Measurements from ENCODE around the gene PLSCR3. TPM values are rescaled to one million over a fixed set of nuclear protein-coding genes. Genes with fewer than 3 reads are reported as not detected.

The PLSCR3 gene
- total and polyA plus RNA-seq, 5 donors from 2014 or later: 113 to 174 (median 151) TPM

DNA sequence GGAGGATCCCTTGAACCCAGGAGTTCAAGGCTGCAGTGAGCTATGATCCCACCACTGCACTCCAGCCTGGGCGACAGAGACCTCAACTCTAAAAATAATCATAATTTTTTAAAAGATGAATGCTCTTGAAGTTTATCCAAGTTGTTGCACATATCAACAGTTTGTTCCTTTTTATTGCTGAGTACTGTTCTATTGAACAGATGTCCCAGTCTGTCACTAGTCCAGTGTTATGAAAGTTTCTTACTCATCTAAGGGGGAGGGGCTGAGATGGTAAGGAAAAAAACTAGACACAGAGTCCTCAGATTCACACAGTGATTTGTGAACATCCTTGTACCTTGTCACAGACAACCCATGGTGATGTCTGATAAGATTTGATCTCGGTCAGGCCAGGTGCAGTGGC lies 54.1 kb downstream of the PLSCR3 start:
- Histone ChIP-seq H3K4me1 (ENCODE audit: control insufficient read depth, insufficient read depth, low read length, poor library complexity, severe bottlenecking) (peaks cover 44% of the 10 kb centered on the region), H3K36me3 (ENCODE audit: control insufficient read depth, insufficient read depth, low read length) (peaks cover 47% of the 10 kb centered on the region), H3K9me3 (ENCODE audit: control insufficient read depth in 2 of 2, low read length in 2 of 2) (no peaks in the 10 kb centered on the region), H3K27ac (ENCODE audit: insufficient read depth, low read length, poor library complexity, severe bottlenecking) (no peak overlapping the region), H3K4me3 (ENCODE audit: low read depth, low read length) (no peak overlapping the region), H3K27me3 (ENCODE audit: control insufficient read depth, insufficient read depth, low read length) (no peaks in the 10 kb centered on the region)
- Mint-ChIP-seq H3K27me3 (no peaks in the 10 kb centered on the region), H3K36me3 (peaks cover 27% of the 10 kb centered on the region), H3K4me3 (peak overlapping the region in 3 of 4 donors; percentile 59 to 85 (median 67)), H3K27ac (peak overlapping the region in 2 of 3 donors; percentile 43 to 74), H3K9me3 (peaks cover 0 to 1% (median 0%) of the 10 kb centered on the region in 7 donors), H3K4me1 (peaks cover 7 to 65% (median 25%) of the 10 kb centered on the region in 4 donors)
- DNase-seq: no peak
- ATAC-seq (ENCODE audit: low read depth in 2 of 2): no peak

Other genes starting within 250 kb of the PLSCR3 start
Only the 30 nearest of the 38 such genes appear.
- gene ACADVL, start 174.6 kb downstream of the PLSCR3 start, total RNA-seq: 277 TPM
- gene ACADVL, start 174.6 kb downstream of the PLSCR3 start, polyA plus RNA-seq: 10 to 100 TPM; 73.6 to 92.3 (median 84.9) TPM
- gene DVL2, start 160.0 kb downstream of the PLSCR3 start, total RNA-seq: 35.8 TPM
- 10 to 100 TPM; 10.5 to 19.4 (median 15.7) TPM for gene DVL2, start 160.0 kb downstream of the PLSCR3 start, polyA plus RNA-seq
- gene PHF23, start 155.1 kb downstream of the PLSCR3 start, total RNA-seq: 16.0 TPM
- 10 to 100 TPM; 17.0 to 24.8 (median 21.2) TPM for gene PHF23, start 155.1 kb downstream of the PLSCR3 start, polyA plus RNA-seq
- 227 TPM for gene GABARAP, start 152.1 kb downstream of the PLSCR3 start, total RNA-seq
- 1,000 to 10,000 TPM in 2 of 4 donors, 100 to 1,000 TPM in 2; 939 to 1,205 (median 986) TPM for gene GABARAP, start 152.1 kb downstream of the PLSCR3 start, polyA plus RNA-seq
- gene CTDNEP1, start 142.8 kb downstream of the PLSCR3 start, total RNA-seq: 114 TPM
- gene CTDNEP1, start 142.8 kb downstream of the PLSCR3 start, polyA plus RNA-seq: 10 to 100 TPM; 33.0 to 40.7 (median 38.8) TPM
- gene ELP5, start 142.3 kb downstream of the PLSCR3 start, total RNA-seq: 31.6 TPM
- gene ELP5, start 142.3 kb downstream of the PLSCR3 start, polyA plus RNA-seq: 10 to 100 TPM; 54.5 to 74.0 (median 59.0) TPM
- gene CLDN7, start 132.0 kb downstream of the PLSCR3 start, total RNA-seq: not detected
- gene CLDN7, start 132.0 kb downstream of the PLSCR3 start, polyA plus RNA-seq: 1 to 10 TPM in 2 of 4 donors, under 1 TPM in 2; 0.55 to 2.0 (median 1.3) TPM
- gene SLC2A4, start 112.8 kb downstream of the PLSCR3 start, total RNA-seq: not detected
- not detected for gene SLC2A4, start 112.8 kb downstream of the PLSCR3 start, polyA plus RNA-seq
- not detected for gene YBX2, start 99.9 kb downstream of the PLSCR3 start, total RNA-seq
- gene YBX2, start 99.9 kb downstream of the PLSCR3 start, polyA plus RNA-seq: not detected
- gene EIF5A, start 86.9 kb downstream of the PLSCR3 start, total RNA-seq: 485 TPM
- 100 to 1,000 TPM; 210 to 631 (median 398) TPM for gene EIF5A, start 86.9 kb downstream of the PLSCR3 start, polyA plus RNA-seq
- 129 TPM for gene GPS2, start 79.2 kb downstream of the PLSCR3 start, total RNA-seq
- gene GPS2, start 79.2 kb downstream of the PLSCR3 start, polyA plus RNA-seq: 100 to 1,000 TPM in 2 of 4 donors, 10 to 100 TPM in 2; 79.3 to 107 (median 96.5) TPM
- gene NEURL4, start 65.2 kb downstream of the PLSCR3 start, total RNA-seq: 39.5 TPM
- gene NEURL4, start 65.2 kb downstream of the PLSCR3 start, polyA plus RNA-seq: 1 to 10 TPM in 2 of 4 donors, under 1 TPM in 2; 0.27 to 1.2 (median 0.83) TPM
- gene ACAP1, start 58.0 kb downstream of the PLSCR3 start, total RNA-seq: 723 TPM
- gene ACAP1, start 58.0 kb downstream of the PLSCR3 start, polyA plus RNA-seq: 100 to 1,000 TPM; 194 to 259 (median 213) TPM
- 1.3 TPM for gene KCTD11, start 42.4 kb downstream of the PLSCR3 start, total RNA-seq
- gene KCTD11, start 42.4 kb downstream of the PLSCR3 start, polyA plus RNA-seq: 1 to 10 TPM; 2.6 to 4.0 (median 2.9) TPM
- gene TMEM95, start 39.4 kb downstream of the PLSCR3 start, total RNA-seq: not detected
- gene TMEM95, start 39.4 kb downstream of the PLSCR3 start, polyA plus RNA-seq: not detected
- 4.8 TPM for gene TNK1, start 13.4 kb downstream of the PLSCR3 start, total RNA-seq
- 1 to 10 TPM in 3 of 4 donors, under 1 TPM in 1; 0.42 to 3.8 (median 1.4) TPM for gene TNK1, start 13.4 kb downstream of the PLSCR3 start, polyA plus RNA-seq
- gene TMEM256, start 9.6 kb upstream of the PLSCR3 start, total RNA-seq: 23.0 TPM
- gene TMEM256, start 9.6 kb upstream of the PLSCR3 start, polyA plus RNA-seq: 10 to 100 TPM; 64.9 to 80.9 (median 66.7) TPM
- gene NLGN2, start 13.3 kb upstream of the PLSCR3 start, total RNA-seq: 3.6 TPM
- not detected for gene NLGN2, start 13.3 kb upstream of the PLSCR3 start, polyA plus RNA-seq
- gene SPEM1, start 25.8 kb upstream of the PLSCR3 start, total RNA-seq: not detected
- gene SPEM1, start 25.8 kb upstream of the PLSCR3 start, polyA plus RNA-seq: not detected
- gene SPEM2, start 31.1 kb upstream of the PLSCR3 start, total RNA-seq: not detected
- not detected for gene SPEM2, start 31.1 kb upstream of the PLSCR3 start, polyA plus RNA-seq
- gene SPEM3, start 34.3 kb upstream of the PLSCR3 start, total RNA-seq: not detected
- gene SPEM3, start 34.3 kb upstream of the PLSCR3 start, polyA plus RNA-seq: not detected
- 16.8 TPM for gene TMEM102, start 40.9 kb upstream of the PLSCR3 start, total RNA-seq
- 10 to 100 TPM; 22.3 to 28.4 (median 24.2) TPM for gene TMEM102, start 40.9 kb upstream of the PLSCR3 start, polyA plus RNA-seq
- 3.3 TPM for gene FGF11, start 45.0 kb upstream of the PLSCR3 start, total RNA-seq
- under 1 TPM in 3 of 4 donors, not detected in 1; 0.07 to 0.27 (median 0.18) TPM for gene FGF11, start 45.0 kb upstream of the PLSCR3 start, polyA plus RNA-seq
- 7.6 TPM for gene CHRNB1, start 50.5 kb upstream of the PLSCR3 start, total RNA-seq
- 10 to 100 TPM; 18.0 to 28.7 (median 27.0) TPM for gene CHRNB1, start 50.5 kb upstream of the PLSCR3 start, polyA plus RNA-seq
- gene ZBTB4, start 85.1 kb upstream of the PLSCR3 start, total RNA-seq: 53.5 TPM
- 10 to 100 TPM in 3 of 4 donors, 1 to 10 TPM in 1; 8.3 to 14.0 (median 11.0) TPM for gene ZBTB4, start 85.1 kb upstream of the PLSCR3 start, polyA plus RNA-seq
- not detected for gene SLC35G6, start 86.9 kb upstream of the PLSCR3 start, total RNA-seq
- not detected for gene SLC35G6, start 86.9 kb upstream of the PLSCR3 start, polyA plus RNA-seq
- gene POLR2A, start 89.8 kb upstream of the PLSCR3 start, total RNA-seq: 568 TPM
- gene POLR2A, start 89.8 kb upstream of the PLSCR3 start, polyA plus RNA-seq: 10 to 100 TPM; 32.3 to 44.0 (median 37.2) TPM
- gene TNFSF12, start 154.5 kb upstream of the PLSCR3 start, total RNA-seq: 46.9 TPM
- gene TNFSF12, start 154.5 kb upstream of the PLSCR3 start, polyA plus RNA-seq: 10 to 100 TPM; 35.5 to 49.6 (median 41.9) TPM
- 1.6 TPM for gene TNFSF13, start 164.2 kb upstream of the PLSCR3 start, total RNA-seq
- under 1 TPM in 3 of 4 donors, not detected in 1; 0.41 to 0.52 (median 0.44) TPM for gene TNFSF13, start 164.2 kb upstream of the PLSCR3 start, polyA plus RNA-seq
- gene SENP3, start 167.4 kb upstream of the PLSCR3 start, total RNA-seq: 30.7 TPM
- gene SENP3, start 167.4 kb upstream of the PLSCR3 start, polyA plus RNA-seq: 10 to 100 TPM; 10.1 to 16.1 (median 11.8) TPM